HepG2 (cell line): ENCODE measurements around the gene AS3MT. TPM values are rescaled to one million over a fixed set of nuclear protein-coding genes. Genes with fewer than 3 reads are reported as not detected.

Experiments used
- CEBPB ChIP-seq: IDR thresholded peaks from 2 replicates; pipeline ENCODE4 v1.6.1; 2011; ENCODE audit warnings: low read depth, low read length, improper control_type of control experiment, borderline replicate concordance
- CREB3 ChIP-seq: sonication (generic); formaldehyde crosslinking; IDR thresholded peaks from 2 replicates; pipeline ENCODE4 v1.5.0; 2020; ENCODE audit warnings: missing genetic modification reagents
- ETV5 ChIP-seq: IDR thresholded peaks from 2 replicates; pipeline ENCODE4 v1.6.1; 2018; ENCODE audit warnings: missing biosample characterization, missing genetic modification reagents, inconsistent platforms, borderline replicate concordance
- FOSL2 ChIP-seq: sonication (generic); formaldehyde crosslinking; IDR thresholded peaks from 2 replicates; pipeline ENCODE4 v1.4.0; 2020; ENCODE audit warnings: missing genetic modification reagents
- JARID2 ChIP-seq: sonication (generic); formaldehyde crosslinking; IDR thresholded peaks from 2 replicates; pipeline ENCODE4 v1.8.1; 2023; ENCODE audit warnings: missing genetic modification reagents, inconsistent platforms; ENCODE audit not compliant: insufficient replicate concordance
- MBD4 ChIP-seq: IDR thresholded peaks from 2 replicates; pipeline ENCODE4 v1.6.1; 2012; ENCODE audit warnings: low read length, inconsistent platforms, borderline replicate concordance
- NFAT5 ChIP-seq: sonication (generic); formaldehyde crosslinking; IDR thresholded peaks from 2 replicates; pipeline ENCODE4 v1.4.0; 2020; ENCODE audit warnings: missing genetic modification reagents
- NKX3-1 ChIP-seq: sonication (generic); formaldehyde crosslinking; IDR thresholded peaks from 2 replicates; pipeline ENCODE4 v1.5.0; 2020; ENCODE audit warnings: missing genetic modification reagents
- PRPF4 ChIP-seq: fragments of 200-400 bp; formaldehyde crosslinking; IDR thresholded peaks from 2 replicates; pipeline ENCODE4 v1.6.1; 2016; ENCODE audit warnings: low read length, low read depth; ENCODE audit not compliant: poor library complexity, severe bottlenecking
- THYN1 ChIP-seq: sonication (generic); formaldehyde crosslinking; IDR thresholded peaks from 2 replicates; pipeline ENCODE4 v1.8.1; 2023; ENCODE audit warnings: low read depth, mild to moderate bottlenecking, moderate library complexity, missing genetic modification reagents, borderline replicate concordance
- ZBTB21 ChIP-seq: sonication (generic); formaldehyde crosslinking; IDR thresholded peaks from 2 replicates; pipeline ENCODE4 v1.4.0; 2020; ENCODE audit warnings: missing genetic modification reagents
- ZNF382 ChIP-seq: sonication (generic); formaldehyde crosslinking; IDR thresholded peaks from 2 replicates; pipeline ENCODE4 v1.5.0; 2020; ENCODE audit warnings: missing genetic modification reagents, mild to moderate bottlenecking, borderline replicate concordance
- ZNF678 ChIP-seq: sonication (generic); formaldehyde crosslinking; IDR thresholded peaks from 2 replicates; pipeline ENCODE4 v1.4.0; 2020; ENCODE audit warnings: mild to moderate bottlenecking, missing genetic modification reagents
- ZNF7 ChIP-seq: IDR thresholded peaks from 2 replicates; pipeline ENCODE4 v1.6.1; 2016; ENCODE audit warnings: missing biosample characterization, missing genetic modification reagents
- polyA plus RNA-seq, 8 experiments: library from polyadenylated mRNA; depleted of rRNA in 3 of 8; stranded (reverse) in 7 of 8; unstranded in 1 of 8; fragments of >200 nt; fragmentation: Illumina TruSeq in 4 of 8; extraction: Trizol in 4 of 8; gene quantifications; 2 replicates each; pipeline versions ENCODE4 v1.2.1 to v1.2.3, GENCODE V29; 2011 to 2016; ENCODE audit warnings: low read depth in 4 of 8, missing spikeins in 1 of 8, mixed read lengths in 1 of 8; ENCODE audit not compliant: insufficient read depth in 1 of 8
- total RNA-seq, 5 experiments: library from RNA; depleted of rRNA; stranded (reverse); fragments of >200 nt; fragmentation: Illumina TruSeq; extraction: Trizol; gene quantifications; 2 replicates each; pipeline ENCODE4 v1.2.3, GENCODE V29; 2016; ENCODE audit warnings: low read depth in 1 of 5
- TF ChIP-seq, protein P1 (sequence below): sonication (generic); formaldehyde crosslinking; IDR thresholded peaks from 2 replicates; pipeline ENCODE4 v1.4.0; 2020; ENCODE audit warnings: mild to moderate bottlenecking, missing genetic modification reagents
- TF ChIP-seq, protein P2 (sequence below): sonication (generic); formaldehyde crosslinking; IDR thresholded peaks from 2 replicates; pipeline ENCODE4 v1.8.0; 2022; ENCODE audit warnings: mild to moderate bottlenecking, missing genetic modification reagents

AS3MT gene
- total and polyA plus RNA-seq, 2 of the 13 experiments (the other 11 are each of a cell fraction or from before 2014, with no cell fraction given) = 8.7 to 17.4 TPM

GRCh38 chr10:102917962-102918816 lies 48.9 kb downstream of the AS3MT start, which contains the start of gene CNNM2 (continued):
- TF ChIP-seq, protein P1, sequence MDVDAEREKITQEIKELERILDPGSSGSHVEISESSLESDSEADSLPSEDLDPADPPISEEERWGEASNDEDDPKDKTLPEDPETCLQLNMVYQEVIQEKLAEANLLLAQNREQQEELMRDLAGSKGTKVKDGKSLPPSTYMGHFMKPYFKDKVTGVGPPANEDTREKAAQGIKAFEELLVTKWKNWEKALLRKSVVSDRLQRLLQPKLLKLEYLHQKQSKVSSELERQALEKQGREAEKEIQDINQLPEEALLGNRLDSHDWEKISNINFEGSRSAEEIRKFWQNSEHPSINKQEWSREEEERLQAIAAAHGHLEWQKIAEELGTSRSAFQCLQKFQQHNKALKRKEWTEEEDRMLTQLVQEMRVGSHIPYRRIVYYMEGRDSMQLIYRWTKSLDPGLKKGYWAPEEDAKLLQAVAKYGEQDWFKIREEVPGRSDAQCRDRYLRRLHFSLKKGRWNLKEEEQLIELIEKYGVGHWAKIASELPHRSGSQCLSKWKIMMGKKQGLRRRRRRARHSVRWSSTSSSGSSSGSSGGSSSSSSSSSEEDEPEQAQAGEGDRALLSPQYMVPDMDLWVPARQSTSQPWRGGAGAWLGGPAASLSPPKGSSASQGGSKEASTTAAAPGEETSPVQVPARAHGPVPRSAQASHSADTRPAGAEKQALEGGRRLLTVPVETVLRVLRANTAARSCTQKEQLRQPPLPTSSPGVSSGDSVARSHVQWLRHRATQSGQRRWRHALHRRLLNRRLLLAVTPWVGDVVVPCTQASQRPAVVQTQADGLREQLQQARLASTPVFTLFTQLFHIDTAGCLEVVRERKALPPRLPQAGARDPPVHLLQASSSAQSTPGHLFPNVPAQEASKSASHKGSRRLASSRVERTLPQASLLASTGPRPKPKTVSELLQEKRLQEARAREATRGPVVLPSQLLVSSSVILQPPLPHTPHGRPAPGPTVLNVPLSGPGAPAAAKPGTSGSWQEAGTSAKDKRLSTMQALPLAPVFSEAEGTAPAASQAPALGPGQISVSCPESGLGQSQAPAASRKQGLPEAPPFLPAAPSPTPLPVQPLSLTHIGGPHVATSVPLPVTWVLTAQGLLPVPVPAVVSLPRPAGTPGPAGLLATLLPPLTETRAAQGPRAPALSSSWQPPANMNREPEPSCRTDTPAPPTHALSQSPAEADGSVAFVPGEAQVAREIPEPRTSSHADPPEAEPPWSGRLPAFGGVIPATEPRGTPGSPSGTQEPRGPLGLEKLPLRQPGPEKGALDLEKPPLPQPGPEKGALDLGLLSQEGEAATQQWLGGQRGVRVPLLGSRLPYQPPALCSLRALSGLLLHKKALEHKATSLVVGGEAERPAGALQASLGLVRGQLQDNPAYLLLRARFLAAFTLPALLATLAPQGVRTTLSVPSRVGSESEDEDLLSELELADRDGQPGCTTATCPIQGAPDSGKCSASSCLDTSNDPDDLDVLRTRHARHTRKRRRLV (CRISPR knock-in tag) = peak; percentile 81; the same call in 1 of the 2 replicates
- TF ChIP-seq CREB3 (CRISPR knock-in tag) (no peak), CEBPB (no peak), MBD4 (no peak), ZBTB21 (CRISPR knock-in tag) (no peak), FOSL2 (peak; percentile 11; the same call in 1 of the 2 replicates), NFAT5 (CRISPR knock-in tag) (peak; percentile 66), ZNF7 (no peak), ETV5 (CRISPR knock-in tag) (no peak; the same call in 1 of the 2 replicates), PRPF4 (no peak), NKX3-1 (CRISPR knock-in tag) (no peak; the same call in 1 of the 2 replicates), ZNF382 (CRISPR knock-in tag) (no peak), THYN1 (CRISPR knock-in tag) (no peak), JARID2 (CRISPR knock-in tag) (no peak), ZNF678 (CRISPR knock-in tag) (no peak)
- TF ChIP-seq, protein P2, sequence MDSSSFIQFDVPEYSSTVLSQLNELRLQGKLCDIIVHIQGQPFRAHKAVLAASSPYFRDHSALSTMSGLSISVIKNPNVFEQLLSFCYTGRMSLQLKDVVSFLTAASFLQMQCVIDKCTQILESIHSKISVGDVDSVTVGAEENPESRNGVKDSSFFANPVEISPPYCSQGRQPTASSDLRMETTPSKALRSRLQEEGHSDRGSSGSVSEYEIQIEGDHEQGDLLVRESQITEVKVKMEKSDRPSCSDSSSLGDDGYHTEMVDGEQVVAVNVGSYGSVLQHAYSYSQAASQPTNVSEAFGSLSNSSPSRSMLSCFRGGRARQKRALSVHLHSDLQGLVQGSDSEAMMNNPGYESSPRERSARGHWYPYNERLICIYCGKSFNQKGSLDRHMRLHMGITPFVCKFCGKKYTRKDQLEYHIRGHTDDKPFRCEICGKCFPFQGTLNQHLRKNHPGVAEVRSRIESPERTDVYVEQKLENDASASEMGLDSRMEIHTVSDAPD (CRISPR knock-in tag) = no peak
